ENCODE measurements around the gene SLC1A2.

Gene SLC1A2

GRCh38 chr11:35241531-35241930 is 177.8 kb downstream of the SLC1A2 start:
- TF ChIP-seq POLR2AphosphoS5 (IDR thresholded peaks at IDR 0.05; ENCODE audit: low read depth, low read length) (no peak), TAF1 (IDR thresholded peaks at IDR 0.05; ENCODE audit: borderline replicate concordance, low read depth, low read length) (no peak), POLR2A (IDR thresholded peaks at IDR 0.05; ENCODE audit: low read depth, low read length) (no peak)
- no peak for FAIRE-seq
- no peak for DNase-seq (ENCODE audit: insufficient read length)

GRCh38 chr11:35241083-35241482 is 178.3 kb downstream of the SLC1A2 start:
- TF ChIP-seq POLR2A (IDR thresholded peaks at IDR 0.05; ENCODE audit: low read depth, low read length) (no peak), POLR2AphosphoS5 (IDR thresholded peaks at IDR 0.05; ENCODE audit: low read depth, low read length) (no peak), TAF1 (IDR thresholded peaks at IDR 0.05; ENCODE audit: borderline replicate concordance, low read depth, low read length) (no peak)
- DNase-seq (ENCODE audit: insufficient read length), result no peak
- FAIRE-seq, result no peak

- TF ChIP-seq TAF1 (IDR thresholded peaks at IDR 0.05; ENCODE audit: borderline replicate concordance, low read depth, low read length), result no peak
- TF ChIP-seq POLR2A (IDR thresholded peaks at IDR 0.05; ENCODE audit: low read depth, low read length), result no peak
- no peak for TF ChIP-seq POLR2AphosphoS5 (IDR thresholded peaks at IDR 0.05; ENCODE audit: low read depth, low read length)
- DNase-seq (ENCODE audit: insufficient read length) (no peak), FAIRE-seq (peak; percentile 38)
Measured at GRCh38 chr11:35239471-35240075, 179.8 kb downstream of the SLC1A2 start.

GRCh38 chr11:35238882-35239281 is 180.5 kb downstream of the SLC1A2 start:
- no peak for TF ChIP-seq TAF1 (IDR thresholded peaks at IDR 0.05; ENCODE audit: borderline replicate concordance, low read depth, low read length)
- DNase-seq (ENCODE audit: insufficient read length) (no peak), FAIRE-seq (peak; percentile 77)

GRCh38 chr11:35237860-35238715 is 181.3 kb downstream of the SLC1A2 start:
- DNase-seq (ENCODE audit: insufficient read length) (no peak), FAIRE-seq (peak; percentile 96)
- TF ChIP-seq TAF1 (IDR thresholded peaks at IDR 0.05; ENCODE audit: borderline replicate concordance, low read depth, low read length) (no peak), POLR2AphosphoS5 (IDR thresholded peaks at IDR 0.05; ENCODE audit: low read depth, low read length) (no peak), POLR2A (IDR thresholded peaks at IDR 0.05; ENCODE audit: low read depth, low read length) (no peak)

- FAIRE-seq, result no peak
- DNase-seq (ENCODE audit: insufficient read length), result no peak
- TF ChIP-seq TAF1 (IDR thresholded peaks at IDR 0.05; ENCODE audit: borderline replicate concordance, low read depth, low read length), result no peak
- TF ChIP-seq POLR2A (IDR thresholded peaks at IDR 0.05; ENCODE audit: low read depth, low read length), result no peak
- TF ChIP-seq POLR2AphosphoS5 (IDR thresholded peaks at IDR 0.05; ENCODE audit: low read depth, low read length), result no peak
Measured at GRCh38 chr11:35237351-35237750, 182.0 kb downstream of the SLC1A2 start.

GRCh38 chr11:35236667-35237003 is 182.7 kb downstream of the SLC1A2 start:
- TF ChIP-seq POLR2A (IDR thresholded peaks at IDR 0.05; ENCODE audit: low read depth, low read length) (no peak), POLR2AphosphoS5 (IDR thresholded peaks at IDR 0.05; ENCODE audit: low read depth, low read length) (no peak), TAF1 (IDR thresholded peaks at IDR 0.05; ENCODE audit: borderline replicate concordance, low read depth, low read length) (no peak)
- FAIRE-seq (no peak), DNase-seq (ENCODE audit: insufficient read length) (no peak)

GRCh38 chr11:35235936-35236666 is 183.3 kb downstream of the SLC1A2 start:
- no peak for TF ChIP-seq POLR2A (IDR thresholded peaks at IDR 0.05; ENCODE audit: low read depth, low read length)
- no peak for TF ChIP-seq POLR2AphosphoS5 (IDR thresholded peaks at IDR 0.05; ENCODE audit: low read depth, low read length)
- no peak for TF ChIP-seq TAF1 (IDR thresholded peaks at IDR 0.05; ENCODE audit: borderline replicate concordance, low read depth, low read length)
- no peak for FAIRE-seq
- no peak for DNase-seq (ENCODE audit: insufficient read length)

- DNase-seq (ENCODE audit: insufficient read length) (no peak), FAIRE-seq (peak; percentile 24)
- TF ChIP-seq POLR2A (IDR thresholded peaks at IDR 0.05; ENCODE audit: low read depth, low read length), result no peak
- TF ChIP-seq TAF1 (IDR thresholded peaks at IDR 0.05; ENCODE audit: borderline replicate concordance, low read depth, low read length), result no peak
- no peak for TF ChIP-seq POLR2AphosphoS5 (IDR thresholded peaks at IDR 0.05; ENCODE audit: low read depth, low read length)
Measured at GRCh38 chr11:35235498-35235897, 183.9 kb downstream of the SLC1A2 start.

- TF ChIP-seq POLR2A (IDR thresholded peaks at IDR 0.05; ENCODE audit: low read depth, low read length) (no peak), POLR2AphosphoS5 (IDR thresholded peaks at IDR 0.05; ENCODE audit: low read depth, low read length) (no peak), TAF1 (IDR thresholded peaks at IDR 0.05; ENCODE audit: borderline replicate concordance, low read depth, low read length) (no peak)
- no peak for DNase-seq (ENCODE audit: insufficient read length)
- peak; percentile 27 for FAIRE-seq
Measured at GRCh38 chr11:35235157-35235468, 184.2 kb downstream of the SLC1A2 start.

- TF ChIP-seq TAF1 (IDR thresholded peaks at IDR 0.05; ENCODE audit: borderline replicate concordance, low read depth, low read length), result no peak
- DNase-seq (ENCODE audit: insufficient read length) (no peak), FAIRE-seq (no peak)
Measured at GRCh38 chr11:35234460-35235156, 184.8 kb downstream of the SLC1A2 start.
